Esophagus squamous epithelium (tissue), 5 donors: ENCODE results near the gene CFAP77. TPM values are rescaled to one million over a fixed set of nuclear protein-coding genes. Genes with fewer than 3 reads are reported as not detected.

Source experiments
- DNase-seq: peaks from one replicate; lab custom pipeline; 2025; lab: John Stamatoyannopoulos, UW
- H3K27ac ChIP-seq, 4 donors: fragments of 200-600 bp; sonication (generic); one replicate each; pipeline ENCODE4 v1.5.1; 2016 to 2019; ENCODE audit warnings: mild to moderate bottlenecking in 1 of 4
- H3K27me3 ChIP-seq, 4 donors: fragments of 200-600 bp; sonication (generic); 1 replicate in 3 of 4; 2 replicates in 1 of 4; pipeline versions ENCODE4 v1.5.1 to v1.6.0; 2017 to 2021; ENCODE audit warnings: antibody characterized with exemption in 1 of 4
- H3K36me3 ChIP-seq, 3 donors: fragments of 200-600 bp; sonication (generic); one replicate each; pipeline ENCODE4 v1.5.1; 2016 to 2019
- H3K4me1 ChIP-seq, 3 donors: fragments of 200-600 bp; sonication (generic); one replicate each; pipeline ENCODE4 v1.5.1; 2017 to 2019
- H3K4me3 ChIP-seq, 4 donors: fragments of 200-600 bp; sonication (generic); 1 replicate in 3 of 4; 2 replicates in 1 of 4; pipeline ENCODE4 v1.5.1; 2016 to 2019; ENCODE audit warnings: mild to moderate bottlenecking in 2 of 4, moderate library complexity in 1 of 4
- H3K9me3 ChIP-seq, 3 donors: fragments of 200-600 bp; sonication (generic); one replicate each; pipeline ENCODE4 v1.5.1; 2016 to 2019
- POLR2A ChIP-seq, 4 donors: fragments of 450-650 bp; IDR thresholded peaks; one replicate each; pipeline ENCODE4 v1.6.1; 2017; ENCODE audit warnings: antibody characterized with exemption in 4 of 4, mild to moderate bottlenecking in 4 of 4, moderate library complexity in 3 of 4
- WGBS, 2 donors: methylation state at CpG; one replicate each; pipeline ENCODE4 v1.1.5; 2018; 5-methylcytosine and 5-hydroxymethylcytosine counted together
- intact Hi-C: fragments of 100-400 bp; cut with DNase I; formaldehyde crosslinking; loops from one replicate; pipeline ENCODE4 v1.15.0; 2022
- total RNA-seq, 4 donors: library from RNA; depleted of rRNA; stranded (reverse); fragments of >200 nt; gene quantifications; one replicate each; pipeline ENCODE4 v1.1.0, GENCODE V29; 2016
- TF ChIP-seq, protein P1 (sequence below), 6 experiments: fragments of 450-650 bp in 4 of 6; fragments of 200-600 bp in 2 of 6; sonication (generic) in 2 of 6; IDR thresholded peaks; one replicate each; pipeline ENCODE4 v1.5.1; 2016 to 2019; ENCODE audit warnings: antibody characterized with exemption in 6 of 6, mild to moderate bottlenecking in 4 of 6, moderate library complexity in 4 of 6
- donor health status: DM: yes; HTN: yes; CAD: no.

CFAP77 gene
- total RNA-seq, 4 donors from 2014 or later = not detected

DNA sequence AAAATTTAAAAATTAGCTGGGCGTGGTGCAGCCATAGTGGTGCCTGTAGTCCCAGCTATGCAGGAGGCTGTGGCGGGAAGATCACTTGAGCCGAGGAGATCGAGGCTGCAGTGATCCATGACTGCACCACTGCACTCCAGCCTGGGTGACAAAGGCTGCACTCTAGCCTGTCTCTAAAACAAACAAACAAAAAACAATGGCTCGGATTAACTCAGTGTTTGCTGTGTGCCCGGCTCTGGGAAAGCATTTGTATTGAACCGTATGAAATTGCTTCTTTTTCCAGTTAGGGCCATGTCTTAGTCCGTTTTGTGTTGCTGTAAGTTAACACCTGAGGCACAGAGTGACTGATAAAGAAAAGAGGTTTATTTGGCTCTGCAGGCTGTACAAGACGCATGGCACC, 62.6 kb downstream of the CFAP77 start:
- H3K9me3 ChIP-seq = no peaks in the 10 kb centered on the region
- no peak overlapping the region for H3K27ac ChIP-seq
- H3K4me1 ChIP-seq = no peaks in the 10 kb centered on the region
- intact Hi-C loops = no loop called here
- TF ChIP-seq POLR2A (IDR thresholded peaks at IDR 0.05) = no peak
- TF ChIP-seq, protein P1, sequence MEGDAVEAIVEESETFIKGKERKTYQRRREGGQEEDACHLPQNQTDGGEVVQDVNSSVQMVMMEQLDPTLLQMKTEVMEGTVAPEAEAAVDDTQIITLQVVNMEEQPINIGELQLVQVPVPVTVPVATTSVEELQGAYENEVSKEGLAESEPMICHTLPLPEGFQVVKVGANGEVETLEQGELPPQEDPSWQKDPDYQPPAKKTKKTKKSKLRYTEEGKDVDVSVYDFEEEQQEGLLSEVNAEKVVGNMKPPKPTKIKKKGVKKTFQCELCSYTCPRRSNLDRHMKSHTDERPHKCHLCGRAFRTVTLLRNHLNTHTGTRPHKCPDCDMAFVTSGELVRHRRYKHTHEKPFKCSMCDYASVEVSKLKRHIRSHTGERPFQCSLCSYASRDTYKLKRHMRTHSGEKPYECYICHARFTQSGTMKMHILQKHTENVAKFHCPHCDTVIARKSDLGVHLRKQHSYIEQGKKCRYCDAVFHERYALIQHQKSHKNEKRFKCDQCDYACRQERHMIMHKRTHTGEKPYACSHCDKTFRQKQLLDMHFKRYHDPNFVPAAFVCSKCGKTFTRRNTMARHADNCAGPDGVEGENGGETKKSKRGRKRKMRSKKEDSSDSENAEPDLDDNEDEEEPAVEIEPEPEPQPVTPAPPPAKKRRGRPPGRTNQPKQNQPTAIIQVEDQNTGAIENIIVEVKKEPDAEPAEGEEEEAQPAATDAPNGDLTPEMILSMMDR (IDR thresholded peaks at IDR 0.05) = no peak
- peaks cover 0 to 55% (median 0%) of the 10 kb centered on the region in 4 donors for H3K27me3 ChIP-seq
- DNase-seq = no peak
- WGBS, 2 donors = 36 to 64% methylated on average over 9 of the region's 9 CpGs
- H3K4me3 ChIP-seq = no peak overlapping the region
- no peaks in the 10 kb centered on the region for H3K36me3 ChIP-seq

DNA sequence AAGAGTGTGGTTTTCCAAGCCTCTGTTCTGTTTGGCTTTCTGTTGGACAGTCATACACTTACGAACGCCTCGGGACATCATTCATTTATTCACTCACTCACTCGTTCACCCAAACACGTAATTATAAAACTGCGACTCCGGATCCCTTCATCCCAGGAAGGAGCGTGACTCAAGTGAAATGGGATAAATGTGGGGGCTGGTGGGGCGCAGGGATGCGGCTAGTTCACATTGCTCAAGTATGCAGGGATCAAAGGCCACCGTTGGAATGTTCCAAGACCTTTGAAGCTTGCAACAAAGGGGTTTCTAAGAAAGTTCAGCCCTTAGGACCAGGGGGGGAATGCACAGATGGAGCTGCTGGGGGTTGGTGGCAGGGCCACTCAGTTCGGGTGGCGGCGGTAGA, 64.2 kb downstream of the CFAP77 start:
- Histone ChIP-seq H3K4me1 (no peaks in the 10 kb centered on the region), H3K9me3 (no peaks in the 10 kb centered on the region), H3K27me3 (peaks cover 0 to 60% (median 0%) of the 10 kb centered on the region in 4 donors), H3K4me3 (no peak overlapping the region), H3K27ac (no peak overlapping the region), H3K36me3 (no peaks in the 10 kb centered on the region)
- 64 to 67% methylated on average over 10 to 14 of the region's 14 CpGs for WGBS, 2 donors
- no peak for DNase-seq
- TF ChIP-seq POLR2A (IDR thresholded peaks at IDR 0.05) = no peak
- TF ChIP-seq, protein P1 (IDR thresholded peaks at IDR 0.05) = no peak
- intact Hi-C loops = no loop called here

DNA sequence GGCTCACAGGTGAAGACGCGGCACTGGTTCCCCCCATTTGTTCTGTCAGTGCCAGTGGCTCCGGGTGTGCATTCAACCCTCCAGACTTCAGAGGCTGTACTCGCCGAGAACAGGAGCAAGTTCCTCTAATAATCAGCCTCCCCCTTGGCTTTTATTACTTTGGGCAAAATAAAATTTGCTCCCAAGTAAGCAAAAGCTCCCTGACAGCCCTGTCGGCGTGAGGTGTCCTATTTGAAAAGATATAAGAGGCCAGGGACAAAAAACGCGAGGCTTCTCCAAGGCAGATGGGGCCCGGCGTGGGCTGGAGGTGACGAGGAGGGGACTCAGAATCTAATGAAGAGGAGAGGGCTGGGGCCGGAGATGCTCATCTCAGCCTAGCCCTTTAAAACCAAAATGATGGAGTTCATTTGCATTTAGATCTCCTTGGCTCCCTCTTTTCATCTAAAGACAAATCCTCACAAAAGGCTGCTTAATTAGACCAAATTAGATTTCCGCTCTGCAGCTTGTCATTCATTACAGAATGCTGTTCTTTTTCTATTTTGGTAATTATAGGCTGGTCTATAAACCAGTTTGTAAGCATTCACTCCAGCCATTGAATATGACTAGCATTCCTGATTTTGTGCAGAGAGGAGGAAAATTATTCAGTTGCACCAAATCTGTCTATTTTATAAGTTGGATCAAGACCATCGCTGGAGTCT, 68.5 kb downstream of the CFAP77 start:
- no peak overlapping the region for H3K27ac ChIP-seq
- no peak for DNase-seq
- H3K36me3 ChIP-seq = no peaks in the 10 kb centered on the region
- no peak overlapping the region for H3K4me3 ChIP-seq
- WGBS, 2 donors = 78 to 80% methylated on average over 14 to 15 of the region's 15 CpGs
- H3K27me3 ChIP-seq = peaks cover 0 to 90% (median 0%) of the 10 kb centered on the region in 4 donors
- intact Hi-C loops = no loop called here
- no peaks in the 10 kb centered on the region for H3K9me3 ChIP-seq
- no peak for TF ChIP-seq POLR2A (IDR thresholded peaks at IDR 0.05)
- TF ChIP-seq, protein P1 (IDR thresholded peaks at IDR 0.05) = no peak
- H3K4me1 ChIP-seq = no peaks in the 10 kb centered on the region

DNA sequence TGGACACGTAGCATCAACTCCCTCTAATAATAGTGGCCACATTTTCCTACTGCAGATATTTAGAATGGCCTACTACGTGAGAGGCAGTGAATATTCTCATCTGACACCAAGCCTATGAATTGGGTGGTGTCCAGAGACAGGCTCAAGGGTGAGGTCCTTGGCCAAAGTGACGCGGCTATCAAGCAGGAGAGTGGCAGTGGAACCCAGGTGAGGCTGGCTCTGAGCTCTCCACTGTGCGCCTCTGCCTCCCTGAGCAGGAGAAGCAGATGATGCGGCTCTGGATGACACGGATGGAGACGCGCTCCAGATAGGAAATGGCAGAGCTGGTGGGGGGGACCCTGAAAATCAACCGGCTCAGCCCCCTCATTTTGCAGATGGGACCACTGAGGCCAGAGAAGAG, 69.7 kb downstream of the CFAP77 start:
- H3K27ac ChIP-seq = no peak overlapping the region
- H3K9me3 ChIP-seq = no peaks in the 10 kb centered on the region
- H3K4me1 ChIP-seq = no peaks in the 10 kb centered on the region
- intact Hi-C loops = no loop called here
- peaks cover 0 to 90% (median 0%) of the 10 kb centered on the region in 4 donors for H3K27me3 ChIP-seq
- no peak for DNase-seq
- H3K36me3 ChIP-seq = no peaks in the 10 kb centered on the region
- TF ChIP-seq POLR2A (IDR thresholded peaks at IDR 0.05) = no peak
- TF ChIP-seq, protein P1 (IDR thresholded peaks at IDR 0.05) = no peak
- H3K4me3 ChIP-seq = no peak overlapping the region
- 91 to 93% methylated on average over 10 of the region's 10 CpGs for WGBS, 2 donors

DNA sequence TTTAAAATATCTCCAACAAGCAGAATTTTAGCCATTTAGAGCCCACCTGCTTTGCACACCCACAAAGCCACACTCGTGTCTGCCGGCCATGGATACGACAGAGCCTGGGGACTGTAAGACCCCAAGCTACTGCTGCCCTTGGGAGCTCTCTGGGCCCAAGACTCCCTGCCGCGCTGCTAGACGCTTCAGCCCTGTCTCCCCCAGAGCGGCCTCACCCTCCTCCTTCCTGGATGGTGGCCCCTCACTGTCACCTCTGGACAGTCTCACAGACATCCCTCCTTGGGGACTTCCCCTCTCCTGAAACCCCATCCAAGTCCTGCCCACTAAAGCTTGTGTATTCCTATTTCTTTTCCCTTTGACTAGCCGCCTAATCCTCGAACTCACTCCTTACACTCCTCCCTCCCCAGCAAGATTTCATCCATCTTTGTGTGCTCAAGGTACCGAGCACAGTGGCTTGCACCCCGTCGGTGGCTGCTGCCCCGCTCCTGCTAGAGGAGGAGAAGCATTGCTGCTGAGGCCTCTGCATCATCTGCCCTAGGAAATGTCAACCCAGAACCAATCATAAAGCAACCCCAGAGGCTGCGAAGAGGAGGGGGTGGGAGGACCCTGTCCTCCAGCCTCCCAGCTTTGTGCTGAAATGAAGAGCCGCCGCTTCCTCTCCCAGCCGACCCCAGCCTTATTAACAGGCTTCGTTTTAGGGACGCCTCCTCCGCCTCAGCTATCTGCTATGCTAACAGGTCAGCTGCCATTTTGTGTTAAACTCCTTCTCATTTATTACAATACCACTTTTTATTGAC, 71.2 kb downstream of the CFAP77 start:
- peaks cover 0 to 89% (median 0%) of the 10 kb centered on the region in 4 donors for H3K27me3 ChIP-seq
- H3K27ac ChIP-seq = no peak overlapping the region
- no peaks in the 10 kb centered on the region for H3K9me3 ChIP-seq
- no peak for DNase-seq
- intact Hi-C loops = no loop called here
- H3K36me3 ChIP-seq = no peaks in the 10 kb centered on the region
- H3K4me1 ChIP-seq = no peaks in the 10 kb centered on the region
- no peak overlapping the region for H3K4me3 ChIP-seq
- TF ChIP-seq, protein P1 (IDR thresholded peaks at IDR 0.05) = no peak
- no peak for TF ChIP-seq POLR2A (IDR thresholded peaks at IDR 0.05)
- 71 to 85% methylated on average over 12 to 19 of the region's 20 CpGs for WGBS, 2 donors
